Activated naive CD8-positive, alpha-beta T cell treated with anti-CD3 and anti-CD28 coated beads, Interleukin-2, amount 50 U/mL, for 24 hours (primary cell): ENCODE data around the gene PLXNC1.
A peak's percentile ranks its signal among the peaks of the same experiment; 100 is the strongest.

ENCODE experiments used
- ATAC-seq: fragments of 150-1000 bp; cut with Tn5 transposase; one replicate; pipeline ENCODE4 v1.10.0; 2021
- DNase-seq: peaks from one replicate; pipeline ENCODE4 v3.0.0; 2021
- H3K27ac Mint-ChIP-seq: one replicate; pipeline ENCODE4 v1.8.0; 2021; ENCODE audit warnings: mild to moderate bottlenecking, mixed read lengths
- H3K27me3 Mint-ChIP-seq: one replicate; pipeline ENCODE4 v1.8.0; 2021; ENCODE audit warnings: mixed read lengths
- H3K36me3 Mint-ChIP-seq: one replicate; pipeline ENCODE4 v1.8.0; 2021; ENCODE audit warnings: low read depth, mixed read lengths
- H3K4me1 Mint-ChIP-seq: one replicate; pipeline ENCODE4 v1.8.0; 2021; ENCODE audit warnings: mixed read lengths
- H3K4me3 Mint-ChIP-seq: one replicate; pipeline ENCODE4 v1.8.0; 2021; ENCODE audit warnings: mild to moderate bottlenecking, moderate library complexity, mixed read lengths
- H3K9me3 Mint-ChIP-seq: one replicate; pipeline ENCODE4 v1.8.0; 2021; ENCODE audit warnings: mixed read lengths

The PLXNC1 gene

DNA sequence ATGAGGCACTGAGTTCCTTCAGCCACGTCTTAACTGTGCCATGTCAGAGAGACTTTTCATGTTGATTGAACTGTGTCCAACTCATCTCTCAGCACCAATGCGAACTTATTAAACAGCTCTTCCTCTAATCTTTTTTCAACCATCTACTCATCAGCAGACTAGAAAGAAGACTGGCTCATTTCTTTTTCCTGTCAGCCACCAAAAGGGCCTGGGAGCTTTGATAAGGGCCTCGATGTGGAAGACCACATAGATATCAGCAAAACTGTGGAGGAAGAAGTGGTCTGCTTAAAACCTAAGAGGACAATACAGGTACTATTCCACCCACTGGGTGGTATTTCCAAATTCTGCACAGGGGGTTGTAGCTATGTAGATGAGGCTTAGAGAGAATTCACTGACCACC is 3.6 kb upstream of the PLXNC1 start:
- no peak overlapping the region for H3K4me3 Mint-ChIP-seq
- H3K27me3 Mint-ChIP-seq, result peaks cover 20% of the 10 kb centered on the region
- DNase-seq (no peak), ATAC-seq (no peak)
- no peaks in the 10 kb centered on the region for H3K9me3 Mint-ChIP-seq
- no peaks in the 10 kb centered on the region for H3K36me3 Mint-ChIP-seq
- no peak overlapping the region for H3K27ac Mint-ChIP-seq
- H3K4me1 Mint-ChIP-seq, result peaks cover 19% of the 10 kb centered on the region

DNA sequence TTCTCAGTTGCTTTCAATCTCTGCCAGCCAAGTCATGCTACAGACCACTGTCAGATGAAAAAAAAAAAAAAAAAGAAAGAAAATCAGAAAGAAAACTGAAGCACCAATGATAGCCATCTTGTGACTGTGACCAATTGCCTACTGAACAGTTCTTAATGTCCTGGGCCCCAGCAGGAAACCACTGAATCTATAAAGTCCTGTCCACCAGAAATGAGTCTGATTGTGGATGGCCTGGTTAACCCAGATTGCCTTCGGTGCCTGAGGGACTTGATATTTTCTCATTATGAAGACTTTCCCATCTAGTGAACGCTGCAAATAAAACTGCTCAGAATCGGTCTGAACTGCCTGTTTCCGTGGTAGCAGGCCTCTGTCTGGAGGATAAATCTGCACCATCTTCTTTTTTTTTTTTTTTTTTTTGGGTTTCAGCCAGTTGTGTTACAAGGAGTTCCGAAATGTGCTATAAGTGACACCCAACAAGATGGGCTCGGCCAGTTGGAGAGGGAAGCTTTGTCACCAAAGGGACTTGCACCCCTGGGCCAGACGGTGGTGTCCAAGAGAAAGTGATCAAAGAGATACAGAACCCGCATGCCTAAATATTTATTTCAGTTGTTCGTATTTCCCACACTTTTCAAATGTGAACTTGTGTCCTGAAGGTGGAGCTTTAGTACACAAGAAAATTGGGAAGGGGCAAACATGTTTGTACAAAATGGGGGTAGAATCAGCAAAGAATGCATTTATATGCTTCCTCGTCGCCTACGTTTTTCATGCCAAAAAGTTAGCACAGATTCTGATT is 3.0 kb upstream of the PLXNC1 start:
- no peak overlapping the region for H3K4me3 Mint-ChIP-seq
- H3K9me3 Mint-ChIP-seq, result no peaks in the 10 kb centered on the region
- H3K27me3 Mint-ChIP-seq, result peaks cover 20% of the 10 kb centered on the region
- H3K36me3 Mint-ChIP-seq, result no peaks in the 10 kb centered on the region
- no peak overlapping the region for H3K27ac Mint-ChIP-seq
- ATAC-seq (no peak), DNase-seq (no peak)
- H3K4me1 Mint-ChIP-seq, result peaks cover 22% of the 10 kb centered on the region

DNA sequence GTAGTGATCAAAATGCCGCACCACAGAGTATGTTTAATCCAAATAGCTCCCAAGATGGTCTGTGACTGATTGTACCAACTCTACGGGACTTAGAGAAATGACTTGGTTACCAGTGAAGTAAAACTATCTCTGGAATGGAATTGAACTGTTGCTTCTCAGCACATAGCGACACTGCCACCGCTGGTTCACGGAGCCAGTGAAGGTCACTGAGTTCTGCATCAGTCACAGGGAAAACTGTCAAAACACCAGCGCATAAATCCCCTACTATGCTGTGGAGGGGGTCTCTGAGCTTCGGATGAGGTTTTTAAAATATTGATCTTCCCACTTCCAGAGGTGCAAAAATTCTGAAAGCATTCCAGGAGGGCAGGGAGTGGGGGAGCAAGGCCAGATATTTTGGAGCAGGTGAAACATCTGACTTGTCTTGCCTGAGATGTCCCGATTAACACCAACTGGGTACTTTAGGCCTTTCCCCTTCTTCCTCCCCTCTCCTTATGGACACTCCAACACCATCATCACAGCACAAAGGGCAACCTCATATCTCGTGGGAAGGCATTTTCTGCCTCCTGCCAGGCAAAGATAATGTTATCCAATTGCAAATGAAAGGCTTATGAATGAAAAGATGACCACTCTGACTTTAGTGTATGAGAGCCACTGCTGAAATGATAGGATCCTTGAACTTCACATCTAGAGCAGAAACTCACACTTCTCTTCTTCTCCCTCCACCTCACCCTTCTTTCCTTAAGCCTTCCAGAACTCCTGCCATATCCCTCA is 2.0 kb upstream of the PLXNC1 start:
- no peak for ATAC-seq
- Mint-ChIP-seq H3K27me3 (peaks cover 24% of the 10 kb centered on the region), H3K9me3 (no peaks in the 10 kb centered on the region), H3K27ac (no peak overlapping the region), H3K36me3 (no peaks in the 10 kb centered on the region), H3K4me1 (peaks cover 32% of the 10 kb centered on the region), H3K4me3 (no peak overlapping the region)
- DNase-seq, result no peak

- Mint-ChIP-seq H3K4me1 (peaks cover 37% of the 10 kb centered on the region), H3K27ac (no peak overlapping the region), H3K9me3 (no peaks in the 10 kb centered on the region), H3K27me3 (peaks cover 23% of the 10 kb centered on the region), H3K36me3 (no peaks in the 10 kb centered on the region), H3K4me3 (peak overlapping the region; percentile 78)
- DNase-seq (no peak), ATAC-seq (no peak)
These were observed 888 bp upstream of the PLXNC1 start for GRCh38 chr12:94147387-94147990.

GRCh38 chr12:94148739-94149118 is 352 bp downstream of the PLXNC1 start:
- DNase-seq (peak; percentile 46), ATAC-seq (peak; percentile 2)
- H3K27ac Mint-ChIP-seq, result no peak overlapping the region
- H3K27me3 Mint-ChIP-seq, result peaks cover 24% of the 10 kb centered on the region
- H3K36me3 Mint-ChIP-seq, result peaks cover 2% of the 10 kb centered on the region
- peak overlapping the region; percentile 78 for H3K4me3 Mint-ChIP-seq
- no peaks in the 10 kb centered on the region for H3K9me3 Mint-ChIP-seq
- peaks cover 35% of the 10 kb centered on the region for H3K4me1 Mint-ChIP-seq

GRCh38 chr12:94149119-94149780 is 873 bp downstream of the PLXNC1 start:
- Mint-ChIP-seq H3K4me3 (peak overlapping the region; percentile 87), H3K27me3 (peaks cover 24% of the 10 kb centered on the region), H3K36me3 (peaks cover 3% of the 10 kb centered on the region), H3K4me1 (peaks cover 35% of the 10 kb centered on the region), H3K9me3 (no peaks in the 10 kb centered on the region), H3K27ac (no peak overlapping the region)
- ATAC-seq (peak; percentile 8), DNase-seq (peak; percentile 60)

GRCh38 chr12:94149781-94150239 is 1.4 kb downstream of the PLXNC1 start:
- peak overlapping the region; percentile 87 for H3K4me3 Mint-ChIP-seq
- peaks cover 22% of the 10 kb centered on the region for H3K27me3 Mint-ChIP-seq
- peaks cover 3% of the 10 kb centered on the region for H3K36me3 Mint-ChIP-seq
- ATAC-seq (no peak), DNase-seq (peak; percentile 30)
- H3K9me3 Mint-ChIP-seq, result no peaks in the 10 kb centered on the region
- H3K27ac Mint-ChIP-seq, result no peak overlapping the region
- H3K4me1 Mint-ChIP-seq, result peaks cover 35% of the 10 kb centered on the region

GRCh38 chr12:94150240-94151121 is 2.1 kb downstream of the PLXNC1 start:
- DNase-seq (peak; percentile 65), ATAC-seq (peak; percentile 16)
- Mint-ChIP-seq H3K27ac (peak overlapping the region; percentile 65), H3K4me1 (peaks cover 32% of the 10 kb centered on the region), H3K9me3 (no peaks in the 10 kb centered on the region), H3K4me3 (peak overlapping the region; percentile 87), H3K27me3 (peaks cover 17% of the 10 kb centered on the region), H3K36me3 (peaks cover 3% of the 10 kb centered on the region)

GRCh38 chr12:94151582-94151981 is 3.2 kb downstream of the PLXNC1 start:
- no peak for DNase-seq
- H3K4me1 Mint-ChIP-seq, result peaks cover 29% of the 10 kb centered on the region
- H3K36me3 Mint-ChIP-seq, result peaks cover 3% of the 10 kb centered on the region
- H3K27me3 Mint-ChIP-seq, result peaks cover 9% of the 10 kb centered on the region
- ATAC-seq, result no peak
- no peak overlapping the region for H3K27ac Mint-ChIP-seq
- no peaks in the 10 kb centered on the region for H3K9me3 Mint-ChIP-seq
- H3K4me3 Mint-ChIP-seq, result peak overlapping the region; percentile 4

- ATAC-seq, result no peak
- Mint-ChIP-seq H3K4me1 (peaks cover 32% of the 10 kb centered on the region), H3K27ac (no peak overlapping the region), H3K4me3 (no peak overlapping the region), H3K36me3 (peaks cover 3% of the 10 kb centered on the region), H3K27me3 (peaks cover 6% of the 10 kb centered on the region), H3K9me3 (no peaks in the 10 kb centered on the region)
- no peak for DNase-seq
These were observed 4.1 kb downstream of the PLXNC1 start for GRCh38 chr12:94152292-94153078.

DNA sequence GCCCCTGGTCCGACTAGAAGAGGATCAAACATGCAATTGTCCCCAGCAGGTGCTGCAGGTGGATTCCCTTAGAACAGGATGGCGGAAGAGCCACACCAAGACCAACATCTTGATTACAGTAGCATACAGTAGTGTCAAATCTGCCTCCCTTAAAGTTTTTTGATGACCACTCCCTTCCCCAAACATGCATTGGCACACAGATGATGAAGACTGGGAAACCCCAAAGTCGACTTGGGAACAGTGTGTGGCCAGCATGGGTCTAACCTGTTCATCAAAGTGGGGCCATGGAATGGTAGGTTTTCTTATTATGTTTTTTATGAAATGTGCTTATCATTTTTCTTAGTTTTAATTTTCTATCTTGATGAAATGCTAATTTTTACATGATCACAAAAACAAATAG is 8.8 kb downstream of the PLXNC1 start:
- DNase-seq (no peak), ATAC-seq (no peak)
- H3K4me3 Mint-ChIP-seq, result no peak overlapping the region
- peaks cover 20% of the 10 kb centered on the region for H3K4me1 Mint-ChIP-seq
- H3K27ac Mint-ChIP-seq, result no peak overlapping the region
- peaks cover 2% of the 10 kb centered on the region for H3K27me3 Mint-ChIP-seq
- peaks cover 5% of the 10 kb centered on the region for H3K36me3 Mint-ChIP-seq
- H3K9me3 Mint-ChIP-seq, result no peaks in the 10 kb centered on the region

DNA sequence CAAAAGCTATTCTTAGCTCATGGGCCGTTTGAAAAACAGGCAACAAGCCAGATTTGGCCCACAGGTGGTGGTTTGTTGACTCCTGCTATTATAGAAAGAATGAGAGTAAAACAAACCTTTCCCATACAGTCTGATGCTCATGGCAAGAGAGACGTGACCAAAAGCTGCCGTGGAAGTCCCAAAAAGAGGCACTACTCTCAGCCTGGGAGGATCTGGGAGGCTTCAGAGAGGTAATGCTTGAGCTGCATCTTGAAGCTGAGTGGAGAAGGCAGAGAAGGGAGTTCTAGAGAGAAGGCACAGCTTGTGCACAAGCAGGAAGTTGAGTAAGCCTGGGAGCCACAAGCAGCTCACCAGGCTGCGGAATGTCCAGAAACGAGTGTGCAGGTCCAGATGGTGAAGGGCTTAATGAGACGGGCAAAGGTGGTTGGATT is 9.6 kb downstream of the PLXNC1 start:
- Mint-ChIP-seq H3K27ac (no peak overlapping the region), H3K9me3 (no peaks in the 10 kb centered on the region), H3K27me3 (no peaks in the 10 kb centered on the region), H3K36me3 (peaks cover 5% of the 10 kb centered on the region), H3K4me1 (peaks cover 16% of the 10 kb centered on the region), H3K4me3 (no peak overlapping the region)
- no peak for DNase-seq
- no peak for ATAC-seq

DNA sequence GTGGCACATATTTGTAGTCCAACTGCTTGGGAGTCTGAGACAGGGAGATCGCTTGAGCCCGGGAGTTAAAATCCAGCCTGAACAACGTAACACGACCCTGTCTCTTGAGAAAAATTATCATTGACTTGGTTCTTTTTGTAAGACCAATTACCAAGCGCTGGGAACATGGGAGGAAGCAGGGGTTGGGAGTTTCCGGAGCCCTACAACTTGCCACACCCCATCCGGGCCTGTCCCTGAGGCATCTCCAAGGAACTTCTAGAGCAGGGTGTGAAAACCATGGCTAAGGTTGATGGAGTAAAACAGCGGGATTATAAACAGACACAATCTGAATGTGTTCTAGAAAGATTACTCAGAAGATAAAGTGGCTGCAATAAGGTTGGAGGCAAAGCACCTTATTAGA is 10.3 kb downstream of the PLXNC1 start:
- Mint-ChIP-seq H3K36me3 (peaks cover 4% of the 10 kb centered on the region), H3K4me1 (peaks cover 16% of the 10 kb centered on the region), H3K27ac (no peak overlapping the region), H3K9me3 (no peaks in the 10 kb centered on the region), H3K4me3 (no peak overlapping the region), H3K27me3 (no peaks in the 10 kb centered on the region)
- ATAC-seq, result no peak
- no peak for DNase-seq
